Prostate gland (tissue), 2 donors: ENCODE data around the gene CHSY1.

Experiments used
- POLR2A ChIP-seq: fragments of 450-650 bp; IDR thresholded peaks from one replicate; pipeline ENCODE4 v1.6.1; 2016; ENCODE audit warnings: antibody characterized with exemption, mild to moderate bottlenecking
- TF ChIP-seq, protein P1 (sequence below), 4 experiments: fragments of 200-600 bp in 2 of 4; fragments of 450-650 bp in 2 of 4; sonication (generic) in 2 of 4; IDR thresholded peaks; 1 replicate in 3 of 4; 2 replicates in 1 of 4; pipeline ENCODE4 v1.5.1; 2016 to 2019; ENCODE audit warnings: antibody characterized with exemption in 4 of 4, mild to moderate bottlenecking in 2 of 4, moderate library complexity in 2 of 4

DNA sequence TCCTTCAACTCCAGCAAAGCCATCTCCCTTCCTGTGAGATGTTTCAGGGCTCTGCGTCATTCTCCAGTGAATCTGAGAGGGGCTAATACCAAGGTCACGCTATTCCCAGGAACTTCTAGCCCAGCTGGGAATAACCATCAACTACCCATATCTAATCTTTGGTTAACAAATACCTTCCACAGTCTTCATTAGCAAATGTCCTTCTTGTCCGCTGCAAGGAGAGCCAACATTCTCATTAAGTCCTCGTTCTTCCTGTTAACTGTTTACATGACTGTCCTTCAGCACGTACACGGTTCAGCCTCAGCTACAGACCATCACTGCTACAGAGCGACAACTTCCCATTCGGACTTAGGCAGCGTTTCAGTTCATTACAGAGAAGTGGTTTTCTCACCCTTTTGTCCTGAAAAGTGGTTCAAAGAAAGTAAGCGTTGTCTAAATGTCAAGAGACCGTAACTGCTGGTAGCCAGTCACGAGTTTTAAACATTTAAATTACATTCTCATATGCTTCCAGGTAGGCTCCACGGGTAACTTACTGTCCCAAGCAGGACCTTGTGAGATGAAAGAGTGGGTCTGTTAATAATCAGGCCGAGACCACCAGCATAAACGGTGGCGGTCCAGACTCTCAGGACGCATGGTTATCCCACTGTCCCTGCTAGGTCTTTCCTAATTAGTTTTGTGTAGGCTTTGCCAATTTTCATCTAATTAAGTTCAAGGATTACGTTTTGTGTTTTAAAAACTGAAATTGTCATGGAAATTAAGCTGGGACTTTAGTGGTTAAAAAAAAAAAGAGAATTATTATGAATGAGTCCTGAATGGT lies 63.8 kb downstream of the CHSY1 start:
- TF ChIP-seq, protein P1, sequence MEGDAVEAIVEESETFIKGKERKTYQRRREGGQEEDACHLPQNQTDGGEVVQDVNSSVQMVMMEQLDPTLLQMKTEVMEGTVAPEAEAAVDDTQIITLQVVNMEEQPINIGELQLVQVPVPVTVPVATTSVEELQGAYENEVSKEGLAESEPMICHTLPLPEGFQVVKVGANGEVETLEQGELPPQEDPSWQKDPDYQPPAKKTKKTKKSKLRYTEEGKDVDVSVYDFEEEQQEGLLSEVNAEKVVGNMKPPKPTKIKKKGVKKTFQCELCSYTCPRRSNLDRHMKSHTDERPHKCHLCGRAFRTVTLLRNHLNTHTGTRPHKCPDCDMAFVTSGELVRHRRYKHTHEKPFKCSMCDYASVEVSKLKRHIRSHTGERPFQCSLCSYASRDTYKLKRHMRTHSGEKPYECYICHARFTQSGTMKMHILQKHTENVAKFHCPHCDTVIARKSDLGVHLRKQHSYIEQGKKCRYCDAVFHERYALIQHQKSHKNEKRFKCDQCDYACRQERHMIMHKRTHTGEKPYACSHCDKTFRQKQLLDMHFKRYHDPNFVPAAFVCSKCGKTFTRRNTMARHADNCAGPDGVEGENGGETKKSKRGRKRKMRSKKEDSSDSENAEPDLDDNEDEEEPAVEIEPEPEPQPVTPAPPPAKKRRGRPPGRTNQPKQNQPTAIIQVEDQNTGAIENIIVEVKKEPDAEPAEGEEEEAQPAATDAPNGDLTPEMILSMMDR (IDR thresholded peaks at IDR 0.05): no peak
- no peak for TF ChIP-seq POLR2A
